ENCODE results near the gene ALDH2.
"Not testable (repeated sequence)": the region's sequence is repeated elsewhere in the genome, so short reads cannot be mapped to it uniquely, and the experiment has no call there.

The ALDH2 gene

DNA sequence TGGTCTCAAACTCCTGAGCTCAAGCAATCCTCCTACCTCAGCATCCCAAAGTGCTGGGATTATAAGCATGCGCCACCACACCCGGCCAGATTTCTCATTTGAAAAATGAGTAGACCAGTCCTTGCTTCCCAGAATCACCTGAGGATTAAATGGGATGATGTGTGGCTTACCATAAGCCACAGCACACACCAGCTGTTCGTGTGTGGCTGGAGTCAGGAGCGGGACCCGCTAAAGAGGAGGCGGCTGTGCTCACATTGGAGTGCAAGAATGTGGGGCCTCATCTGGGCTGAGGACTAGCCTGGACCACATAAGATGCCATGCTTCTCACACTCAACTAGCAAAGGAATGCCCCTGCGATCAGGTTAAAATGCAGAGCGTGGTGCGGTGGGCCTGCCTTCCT, 6.7 kb upstream of the ALDH2 start:
- peak; percentile 24 for DNase-seq

DNA sequence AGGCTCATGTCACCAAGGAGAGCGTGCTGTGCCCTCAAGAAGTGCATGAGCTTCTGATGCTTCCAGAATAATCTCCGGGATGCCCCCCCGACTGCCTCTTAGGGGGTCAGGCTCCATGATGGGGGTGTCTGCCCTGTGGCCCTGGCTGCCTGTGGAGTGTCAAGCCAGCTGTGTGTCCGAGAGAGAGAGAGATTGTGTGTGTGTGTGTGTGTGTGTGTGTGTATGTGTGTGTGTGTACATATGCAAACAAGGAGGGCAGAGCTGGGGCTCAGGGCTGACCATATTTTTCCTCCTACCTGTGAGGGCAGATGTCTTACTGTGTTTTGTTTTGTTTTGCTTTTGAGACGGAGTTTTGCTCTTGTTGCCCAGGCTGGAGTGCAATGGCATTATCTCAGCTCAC, 5.6 kb upstream of the ALDH2 start:
- DNase-seq, result no peak

DNA sequence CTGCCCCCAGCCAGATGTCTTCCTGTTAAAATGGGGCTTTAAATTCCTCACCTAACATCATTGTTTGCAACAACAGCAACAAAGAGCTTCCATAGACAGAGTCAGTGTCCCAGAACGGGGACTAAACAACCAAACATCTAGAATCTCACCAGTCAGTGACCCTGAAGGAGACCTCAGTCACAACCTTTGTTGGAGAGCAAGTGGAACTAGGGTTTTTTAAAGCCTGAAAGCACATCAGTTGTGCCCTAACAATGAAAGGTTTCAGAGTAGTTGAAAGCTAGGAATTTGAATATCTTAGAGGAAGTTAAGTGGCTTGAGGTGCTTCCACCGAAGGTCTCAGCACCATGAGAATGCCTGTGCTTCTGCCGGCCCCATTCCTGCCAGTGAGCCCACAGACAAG, 5.0 kb upstream of the ALDH2 start:
- DNase-seq, result no peak

DNA sequence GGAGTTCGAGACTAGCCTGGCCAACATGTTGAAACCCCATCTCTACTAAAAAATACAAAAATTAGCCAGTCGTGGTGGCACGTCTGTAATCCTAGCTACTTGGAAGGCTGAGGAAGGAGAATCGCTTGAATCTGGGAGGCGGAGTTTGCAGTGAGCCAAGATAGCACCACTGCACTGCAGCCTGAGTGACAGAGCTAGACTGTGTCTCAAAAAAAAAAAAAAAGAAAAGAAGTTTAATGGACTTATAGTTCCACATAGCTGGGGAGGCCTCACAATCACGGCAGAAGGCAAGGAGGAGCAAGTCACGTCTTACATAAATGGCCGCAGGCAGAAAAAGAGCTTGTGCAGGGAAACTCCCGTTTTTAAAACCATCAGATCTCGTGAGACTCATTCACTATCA, 3.2 kb upstream of the ALDH2 start:
- DNase-seq, result not testable (repeated sequence)

DNA sequence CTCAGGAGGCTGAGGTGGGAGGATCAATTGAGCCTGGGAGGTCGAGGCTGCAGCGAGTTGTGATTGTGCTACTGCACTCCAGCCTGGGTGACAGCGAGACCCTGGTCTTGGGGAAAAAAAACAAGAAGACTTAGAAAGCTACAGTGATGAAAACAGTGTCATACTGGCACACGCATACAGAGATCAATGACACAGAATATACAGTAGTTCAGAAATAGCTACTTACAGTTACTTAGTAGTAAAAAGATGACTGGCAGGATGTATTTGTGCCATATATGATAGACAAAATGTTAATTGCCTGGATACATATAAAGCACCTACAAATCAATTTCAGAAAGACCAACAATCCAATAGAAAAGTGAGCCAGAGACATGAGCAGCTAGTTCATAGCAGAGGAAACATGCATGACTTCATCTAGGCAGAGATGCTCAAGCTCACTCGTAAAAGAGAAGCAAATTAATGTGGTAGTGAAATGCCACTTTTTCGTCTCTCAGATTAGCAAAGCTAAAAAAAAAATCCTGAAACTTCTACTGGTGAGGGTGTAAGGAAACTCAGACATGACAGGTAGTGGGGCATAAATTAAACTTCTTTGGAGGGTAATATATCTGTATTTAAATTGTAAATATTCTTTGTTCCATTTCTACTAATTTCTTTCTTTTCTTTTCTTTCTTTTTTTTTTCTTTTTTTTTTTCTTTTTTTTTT, 2.5 kb upstream of the ALDH2 start:
- DNase-seq, result no peak

DNA sequence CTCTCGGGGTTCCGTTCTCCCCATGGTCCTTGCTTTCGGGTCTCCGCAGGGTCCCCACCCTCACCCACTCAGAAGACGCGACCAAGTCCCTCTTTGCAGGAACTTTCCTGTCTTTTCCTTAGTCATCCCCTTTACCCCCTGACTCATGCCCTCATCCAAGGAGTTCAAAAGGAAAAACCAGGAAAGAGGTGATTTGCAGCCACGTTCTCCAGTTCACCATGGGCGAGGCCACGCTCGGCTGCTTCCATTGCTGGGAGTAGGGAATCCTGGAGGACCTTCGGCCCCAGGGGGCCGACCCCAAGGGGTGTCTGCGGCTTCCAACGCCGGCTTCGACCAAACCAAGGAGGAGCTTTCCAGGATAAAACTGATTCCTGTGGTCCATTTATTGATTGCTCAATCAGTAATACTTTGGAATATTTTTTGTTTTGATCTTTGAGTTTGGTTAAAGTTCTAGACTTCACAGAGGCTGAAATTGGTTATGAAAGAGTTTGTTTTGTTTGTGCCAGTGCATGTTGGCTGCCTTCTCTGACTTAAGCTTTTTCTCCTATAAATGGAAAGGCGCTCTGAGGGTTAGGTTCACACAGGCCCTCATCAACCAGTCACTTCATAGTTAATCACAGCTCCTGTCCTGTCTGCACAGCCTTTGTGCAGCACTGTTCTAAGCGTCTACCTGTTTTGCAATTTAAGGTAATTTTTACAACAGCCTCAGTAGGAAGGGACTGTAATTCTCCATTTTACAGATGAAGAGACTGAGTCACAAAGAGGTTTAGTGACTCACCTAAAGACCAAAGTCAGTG, 827 bp downstream of the ALDH2 start:
- DNase-seq, result no peak

DNA sequence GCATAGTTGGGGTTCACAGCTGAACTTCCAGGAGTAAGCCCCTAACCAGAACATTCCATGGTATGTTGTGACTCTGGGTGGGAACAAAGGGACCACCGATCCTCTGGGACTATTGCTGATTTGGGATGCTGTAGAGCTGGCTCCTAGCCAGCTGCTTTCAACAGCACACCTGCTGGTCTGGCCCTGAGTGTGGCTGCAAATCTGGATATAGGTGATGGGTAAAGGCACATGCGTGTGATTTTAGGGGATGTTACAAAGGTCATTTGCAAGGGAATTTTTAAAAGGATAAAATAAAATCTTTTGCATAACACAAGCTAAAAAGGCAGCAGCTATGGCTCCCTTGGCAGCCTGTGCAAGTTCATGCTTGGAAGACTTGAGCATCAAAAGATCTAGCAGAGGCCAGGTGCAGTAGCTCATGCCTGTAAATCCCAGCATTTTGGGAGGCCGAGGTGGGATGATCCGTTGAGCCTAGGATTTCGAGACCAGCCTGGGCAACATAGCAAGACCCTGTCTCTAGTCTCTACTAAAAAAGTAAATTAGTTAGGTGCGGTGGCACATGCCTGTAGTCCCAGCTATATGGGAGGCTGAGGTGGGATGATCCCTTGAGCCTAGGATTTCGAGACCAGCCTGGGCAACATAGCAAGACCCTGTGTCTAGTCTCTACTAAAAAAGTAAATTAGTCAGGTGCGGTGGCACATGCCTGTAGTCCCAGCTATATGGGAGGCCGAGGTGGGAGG, 1.6 kb downstream of the ALDH2 start:
- no peak for DNase-seq

DNA sequence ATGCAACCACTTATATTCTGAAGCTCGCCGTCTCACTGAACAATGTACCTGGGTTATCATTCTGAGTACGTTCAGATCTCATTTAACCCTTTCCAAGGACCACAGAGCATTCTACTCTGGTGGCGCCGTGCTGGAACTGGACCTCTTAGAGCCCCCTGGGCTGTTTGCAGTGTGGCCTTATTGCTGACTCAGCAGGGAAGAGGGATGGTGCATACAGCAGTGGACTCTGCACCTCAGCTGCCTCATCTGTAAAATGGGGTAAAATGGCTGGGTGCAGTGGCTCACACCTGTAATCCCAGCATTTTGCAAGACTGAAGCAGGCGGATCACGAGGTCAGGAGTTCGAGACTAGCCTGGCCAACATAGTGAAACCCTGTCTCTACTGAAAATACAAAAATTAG, 2.9 kb downstream of the ALDH2 start:
- DNase-seq, result no peak

DNA sequence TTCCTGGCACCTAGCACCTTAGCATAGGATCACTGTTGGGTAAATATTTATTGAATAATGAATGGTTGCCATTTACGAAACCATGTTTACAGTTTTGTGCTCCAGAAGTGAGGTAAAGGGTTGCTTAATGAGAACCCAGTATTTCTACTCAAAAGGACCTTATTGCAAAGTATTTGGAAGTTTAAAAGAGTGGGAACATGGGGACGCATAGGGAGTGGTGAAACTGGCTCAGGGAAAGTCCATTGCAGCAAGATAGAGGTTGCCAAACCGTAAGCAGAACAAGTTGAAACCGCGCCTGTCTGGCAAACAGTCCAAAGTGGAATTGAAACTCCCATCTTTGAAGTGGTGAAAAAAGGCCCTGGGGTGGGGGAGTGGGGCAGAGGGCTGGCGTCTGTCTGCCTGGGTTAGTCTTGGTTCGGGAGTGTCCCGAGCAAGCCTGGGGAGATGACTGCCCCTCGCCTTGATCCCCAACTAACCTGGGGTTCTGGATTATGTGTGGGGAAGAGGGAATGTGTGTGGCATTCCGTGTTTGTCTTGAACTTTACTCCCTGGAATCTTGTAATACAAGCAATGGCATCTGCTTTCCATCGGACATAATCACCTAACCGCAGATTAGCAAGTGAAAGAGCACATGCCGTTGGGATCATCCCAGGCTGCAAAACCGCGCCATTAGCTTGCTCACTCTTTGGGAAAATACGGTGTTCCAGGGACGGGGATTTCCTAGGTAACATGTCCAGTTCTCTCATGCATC, 7.2 kb downstream of the ALDH2 start:
- DNase-seq, result no peak

DNA sequence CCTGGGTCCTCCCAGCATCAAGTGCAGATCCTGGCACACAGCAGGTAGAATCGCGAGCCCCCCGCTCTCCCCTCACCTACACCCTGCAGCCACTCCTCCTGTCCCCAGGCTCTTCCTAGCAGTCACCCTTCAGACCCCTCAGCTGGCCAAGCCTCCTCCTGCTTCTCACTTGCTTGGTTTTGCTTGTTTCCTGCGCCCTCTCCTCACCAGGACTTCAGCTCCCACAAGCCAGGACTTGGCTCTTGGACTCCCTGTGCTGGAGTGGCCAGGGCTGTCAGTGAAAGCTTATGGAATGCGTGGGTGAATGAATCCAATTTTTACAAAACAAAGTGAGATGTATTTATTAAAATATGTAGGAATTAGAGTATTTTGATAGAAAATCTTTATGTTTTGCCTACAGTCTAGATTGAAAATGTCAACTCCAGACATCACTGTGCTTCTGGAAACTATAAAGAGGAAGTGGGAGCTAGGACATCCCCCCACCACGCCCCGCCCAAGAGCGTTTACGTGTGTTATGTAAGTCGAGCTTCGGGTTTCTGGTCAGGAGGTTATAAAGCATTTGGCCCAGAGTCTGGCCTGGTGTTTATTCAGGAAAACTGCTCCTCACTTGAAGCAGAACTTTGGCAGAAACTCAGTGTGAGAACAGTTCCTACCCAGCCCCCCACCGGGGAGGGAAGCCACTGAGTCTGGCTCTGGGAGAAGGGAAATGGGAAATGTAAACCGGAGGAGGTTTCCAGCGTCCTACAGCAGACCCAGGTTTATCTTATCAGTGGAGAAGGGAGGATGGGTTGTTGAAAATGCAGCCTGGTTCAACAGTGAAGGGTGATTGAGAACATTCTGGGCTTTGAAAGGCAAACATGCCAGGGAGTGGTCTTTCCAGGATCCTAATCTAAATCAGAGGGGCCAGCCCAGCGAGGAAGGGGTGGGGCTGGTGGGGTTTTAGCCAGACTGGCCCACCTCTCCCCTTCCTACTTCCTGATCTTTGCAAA, 8.8 kb downstream of the ALDH2 start:
- DNase-seq, result no peak

DNA sequence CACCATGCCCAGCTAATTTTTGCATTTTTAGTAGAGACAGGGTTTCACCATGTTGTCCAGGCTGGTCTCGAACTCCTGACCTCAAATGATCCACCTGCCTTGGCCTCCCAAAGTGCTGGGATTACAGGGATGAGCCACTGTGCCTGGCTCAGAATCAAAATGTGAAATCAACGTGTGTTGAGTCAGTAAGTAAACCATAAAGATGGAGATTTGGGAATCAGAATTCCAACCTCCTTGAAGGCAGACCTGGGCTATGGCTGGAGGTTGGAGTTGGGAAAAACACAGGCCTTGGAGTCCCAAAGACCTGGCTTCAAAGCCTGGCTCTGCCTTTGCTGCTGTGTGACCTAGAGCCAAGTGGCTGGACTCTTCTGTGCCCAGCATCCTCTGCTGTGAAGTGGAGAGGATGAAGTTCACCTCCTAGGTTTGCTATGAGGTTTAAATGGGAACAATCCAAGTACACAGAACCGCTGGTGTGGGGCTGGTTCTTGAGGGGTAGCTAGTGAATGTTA, 10.2 kb downstream of the ALDH2 start:
- no peak for DNase-seq

DNA sequence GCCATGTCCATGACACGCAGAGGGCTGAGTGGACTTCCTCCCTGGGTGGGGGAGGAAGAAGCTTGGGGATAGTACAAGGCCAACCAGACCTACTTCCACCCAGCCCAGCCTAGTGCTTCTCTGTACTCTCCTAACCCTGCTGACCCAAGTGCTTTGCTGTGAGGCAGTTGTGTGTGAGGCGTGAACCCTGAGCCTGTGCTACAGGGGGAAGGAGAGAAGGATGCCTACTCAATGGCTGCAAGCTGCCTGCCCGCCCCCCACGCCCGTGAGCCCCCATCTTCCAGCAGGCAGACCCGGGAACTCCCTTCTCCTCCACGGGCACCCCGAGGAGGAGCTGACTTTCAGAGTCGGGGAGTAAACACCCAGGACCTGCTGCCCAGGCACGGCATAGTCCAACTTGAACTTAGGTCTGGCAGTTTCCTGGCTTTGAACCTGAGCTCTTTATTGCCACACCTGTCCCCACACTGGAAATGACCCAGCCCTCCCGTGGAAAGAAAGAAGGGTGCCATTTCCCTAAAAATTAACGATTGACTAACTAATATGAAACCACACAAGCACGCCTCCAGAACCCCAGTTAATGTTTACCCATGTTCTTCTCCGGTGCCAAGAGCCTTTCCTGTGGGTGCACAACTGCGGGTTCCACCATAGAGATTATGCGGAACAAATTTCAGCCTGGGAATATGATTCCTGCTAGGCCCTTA, 10.8 kb downstream of the ALDH2 start:
- DNase-seq, result no peak

DNA sequence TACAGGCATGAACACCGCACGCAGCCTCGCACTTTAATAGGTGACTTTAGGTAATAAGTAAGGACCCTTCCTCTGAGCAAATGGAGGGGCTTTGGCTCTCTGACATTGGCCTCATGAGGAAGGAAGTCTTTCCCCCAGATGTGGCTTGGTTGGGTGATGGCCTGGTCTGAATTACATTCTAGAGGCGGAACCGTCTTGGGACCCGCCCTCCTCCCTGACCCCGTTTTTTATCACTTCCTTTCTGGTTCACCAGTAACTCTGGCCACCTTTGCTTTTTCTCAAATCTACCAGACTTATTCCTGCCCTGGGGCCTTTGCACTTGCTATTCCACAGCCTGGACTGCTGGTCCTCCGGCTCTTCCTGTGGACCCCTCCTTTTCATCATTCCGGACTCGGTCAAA, 13.4 kb downstream of the ALDH2 start:
- DNase-seq, result no peak

DNA sequence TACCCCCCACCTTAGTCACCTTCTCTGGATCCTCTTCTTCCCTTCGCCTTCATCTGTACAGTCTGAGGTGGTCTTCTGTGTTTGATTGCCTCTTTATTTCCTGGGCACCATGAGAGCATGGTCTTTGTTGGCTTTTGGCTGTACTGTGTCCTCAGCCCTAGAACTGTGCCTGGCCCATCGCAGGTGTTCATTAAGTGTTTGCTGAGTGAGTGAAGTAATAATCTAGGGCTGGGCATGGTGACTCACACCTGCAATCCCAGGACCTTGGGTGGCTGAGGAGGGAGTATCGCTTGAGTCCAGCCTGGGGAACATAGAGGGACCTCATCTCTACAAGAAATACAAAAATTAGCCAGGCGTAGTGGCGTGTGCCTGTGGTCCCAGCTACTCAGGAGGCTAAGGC, 13.9 kb downstream of the ALDH2 start:
- DNase-seq, result no peak

DNA sequence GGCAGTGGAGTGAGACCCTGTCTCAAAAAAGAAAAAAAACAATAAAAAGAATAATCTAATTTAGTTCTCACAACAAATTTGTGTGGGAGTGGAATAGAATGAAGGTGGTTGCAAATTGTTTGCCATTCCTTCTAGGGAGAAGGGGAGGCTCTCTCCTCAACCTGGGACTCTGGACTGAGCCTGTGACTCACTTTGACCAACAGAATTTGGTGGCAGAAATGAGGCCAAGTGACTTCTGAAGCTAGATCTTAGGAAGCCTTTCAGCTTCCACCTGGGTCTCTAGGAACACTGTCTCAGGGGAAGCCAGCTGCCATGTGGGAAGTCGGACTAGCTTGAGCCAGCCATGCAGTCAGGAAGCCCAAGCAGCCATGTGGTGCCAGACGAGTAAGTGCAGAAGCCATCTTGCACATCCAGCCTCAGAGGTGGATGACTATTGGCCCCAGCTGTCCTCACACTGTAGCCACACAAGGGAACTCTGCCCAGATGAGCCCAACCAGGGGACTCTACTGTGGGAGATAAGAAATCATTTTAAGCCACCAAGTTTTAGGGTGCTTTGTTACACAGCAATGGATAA, 14.4 kb downstream of the ALDH2 start:
- no peak for DNase-seq

DNA sequence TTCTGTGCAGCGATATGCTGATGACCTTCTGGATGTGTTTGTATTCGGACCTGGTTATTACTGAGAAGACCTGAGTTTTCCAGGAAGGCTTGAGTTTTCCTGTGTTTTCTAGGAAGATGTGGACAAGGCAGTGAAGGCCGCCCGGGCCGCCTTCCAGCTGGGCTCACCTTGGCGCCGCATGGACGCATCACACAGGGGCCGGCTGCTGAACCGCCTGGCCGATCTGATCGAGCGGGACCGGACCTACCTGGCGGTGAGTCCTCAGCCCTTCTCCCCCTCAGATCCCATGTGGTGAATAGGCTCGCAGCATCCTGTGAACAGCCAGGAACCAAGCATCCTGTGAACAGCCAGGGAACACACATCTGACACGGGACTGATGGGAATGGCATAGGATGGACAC, 16.3 kb downstream of the ALDH2 start:
- no peak for DNase-seq

DNA sequence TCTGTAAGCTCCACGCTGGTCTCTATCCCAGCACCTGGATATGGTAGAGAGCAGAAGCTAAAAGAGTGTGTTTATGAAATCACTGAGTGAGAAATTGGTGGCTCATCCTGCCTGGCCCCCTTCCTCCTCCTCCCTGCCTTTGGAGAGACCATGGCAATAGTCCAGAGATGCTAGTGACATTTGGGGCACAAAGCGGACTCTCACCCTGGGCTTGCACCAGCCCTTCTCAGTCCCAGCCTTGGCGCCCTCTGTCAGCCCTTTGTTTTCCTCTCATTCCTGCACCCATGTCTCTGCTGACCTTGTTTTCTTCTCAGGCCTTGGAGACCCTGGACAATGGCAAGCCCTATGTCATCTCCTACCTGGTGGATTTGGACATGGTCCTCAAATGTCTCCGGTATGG, 18.2 kb downstream of the ALDH2 start:
- no peak for DNase-seq

DNA sequence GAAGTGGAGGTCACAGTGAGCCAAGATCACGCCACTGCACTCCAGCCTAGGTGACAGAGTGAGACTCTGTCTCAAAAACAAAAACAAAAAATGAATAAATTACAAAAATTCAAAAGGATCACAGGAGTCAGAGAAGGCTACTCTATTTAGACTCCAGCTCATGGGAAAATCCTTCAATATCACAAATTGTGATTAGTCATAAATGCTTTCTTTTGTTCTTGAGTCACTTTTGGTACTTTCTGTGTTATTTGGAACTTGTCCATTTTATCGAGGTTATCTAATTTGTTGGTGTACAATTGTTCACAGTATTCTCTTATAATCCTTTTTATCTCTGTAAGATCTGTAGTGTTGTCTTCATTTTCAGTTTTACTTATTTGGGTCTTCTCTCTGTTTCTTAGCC, 18.9 kb downstream of the ALDH2 start:
- DNase-seq, result no peak

DNA sequence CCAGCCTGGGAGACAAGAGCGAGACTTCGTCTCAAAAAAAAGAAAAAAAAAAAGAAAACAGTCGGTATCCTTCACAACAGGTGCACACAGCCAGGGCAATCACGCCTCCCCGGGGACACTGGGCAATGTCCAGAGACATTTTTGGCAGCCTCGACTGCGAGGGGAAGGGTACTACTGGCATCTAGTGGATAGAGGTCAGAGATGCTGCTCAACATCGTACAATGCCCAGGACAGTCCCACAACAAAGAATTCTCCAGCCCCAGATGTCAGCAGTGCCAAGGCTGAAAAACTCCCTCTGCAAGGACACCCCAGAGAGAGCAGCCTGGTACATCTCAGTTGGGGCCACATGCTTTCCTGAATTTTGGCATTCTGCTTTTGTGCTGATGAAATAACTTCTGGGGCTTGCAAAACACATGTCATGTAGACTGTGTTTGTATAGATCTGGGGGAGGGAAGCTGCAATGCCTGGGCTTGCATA, 21.5 kb downstream of the ALDH2 start:
- DNase-seq, result no peak

DNA sequence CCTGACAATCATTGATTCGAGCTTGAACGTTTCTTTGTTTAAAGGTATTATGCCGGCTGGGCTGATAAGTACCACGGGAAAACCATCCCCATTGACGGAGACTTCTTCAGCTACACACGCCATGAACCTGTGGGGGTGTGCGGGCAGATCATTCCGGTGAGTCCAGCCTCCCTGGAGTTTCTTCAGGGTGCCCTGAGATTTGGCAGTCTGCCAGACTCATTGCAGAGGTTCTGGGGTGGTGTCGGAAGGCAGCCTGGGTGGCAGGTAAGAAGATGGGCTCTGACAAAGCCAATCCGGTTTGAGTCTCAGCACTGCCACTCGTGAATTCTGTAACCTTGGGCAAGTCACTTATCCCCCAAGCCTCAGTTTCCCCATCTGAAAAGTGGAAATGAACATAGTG, 23.0 kb downstream of the ALDH2 start:
- no peak for DNase-seq

DNA sequence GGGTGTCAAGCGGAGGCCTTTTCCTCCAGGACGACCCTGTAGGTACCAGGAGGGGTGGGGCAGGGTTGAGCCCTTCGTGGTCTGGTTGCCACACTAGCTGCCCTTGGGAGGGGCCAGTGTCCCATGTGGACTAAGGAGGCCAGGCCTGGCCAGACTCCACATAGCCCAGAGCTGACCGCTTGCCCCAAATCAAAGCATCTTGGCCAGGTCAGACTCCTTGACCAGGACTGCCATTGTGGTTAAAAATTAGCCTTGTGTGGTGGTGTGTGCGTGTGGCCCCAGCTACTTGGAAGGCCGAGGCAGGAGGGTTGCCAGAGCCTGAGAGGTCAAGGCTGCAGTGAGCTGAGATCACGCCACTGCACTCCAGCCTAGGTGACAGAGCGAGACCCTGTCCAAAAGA, 24.8 kb downstream of the ALDH2 start:
- no peak for DNase-seq

All from NCI-H524 treated with DMSO at 0.1 percent for 48 hours (cell line).